ENCODE data around the gene DEFB119. TPM values are rescaled to one million over a fixed set of nuclear protein-coding genes. Genes with fewer than 3 reads are reported as not detected.

Gene DEFB119
- total RNA-seq, 1 experiment from 2014 or later, result not detected

- TF ChIP-seq STAT6 (CRISPR knock-in tag; conservative IDR thresholded peaks at IDR 0.05; ENCODE audit: low read depth) (no peak), MLX (CRISPR knock-in tag; IDR thresholded peaks at IDR 0.05) (no peak), GRHL2 (CRISPR knock-in tag; IDR thresholded peaks at IDR 0.05; ENCODE audit: insufficient replicate concordance, severe bottlenecking) (no peak), SMAD4 (CRISPR knock-in tag; IDR thresholded peaks at IDR 0.05) (no peak)
These were observed 27.9 kb upstream of the DEFB119 start (continued) for GRCh38 chr20:31418307-31418706.

GRCh38 chr20:31415653-31416052 is 25.3 kb upstream of the DEFB119 start:
- ATAC-seq (no peak), DNase-seq (ENCODE audit: low spot score) (no peak)
- peaks cover 61% of the 10 kb centered on the region for H3K36me3 Mint-ChIP-seq
- peaks cover 87% of the 10 kb centered on the region for H3K9me3 Mint-ChIP-seq
- ChIA-PET CTCF (no interaction called here), POLR2A (no interaction called here)
- H3K4me3 Mint-ChIP-seq, result no peak overlapping the region
- peaks cover 16% of the 10 kb centered on the region for H3K27me3 Mint-ChIP-seq (ENCODE audit: low read depth)
- TF ChIP-seq NFYB (CRISPR knock-in tag; conservative IDR thresholded peaks at IDR 0.05; ENCODE audit: low read depth) (no peak), ZNF512 (CRISPR knock-in tag; IDR thresholded peaks at IDR 0.05; ENCODE audit: borderline replicate concordance) (no peak), ATF3 (CRISPR knock-in tag; conservative IDR thresholded peaks at IDR 0.05) (no peak), ZNF425 (CRISPR knock-in tag; conservative IDR thresholded peaks at IDR 0.05) (no peak), NR2C2 (CRISPR knock-in tag; IDR thresholded peaks at IDR 0.05) (no peak), ELF4 (CRISPR knock-in tag; IDR thresholded peaks at IDR 0.05; ENCODE audit: low read depth) (no peak), CBFB (CRISPR knock-in tag; IDR thresholded peaks at IDR 0.05; ENCODE audit: low read depth) (no peak), PRDM15 (CRISPR knock-in tag; IDR thresholded peaks at IDR 0.05) (no peak), NR1H2 (CRISPR knock-in tag; IDR thresholded peaks at IDR 0.05) (no peak), NFE2L1 (CRISPR knock-in tag; IDR thresholded peaks at IDR 0.05) (no peak), GTF2I (CRISPR knock-in tag; conservative IDR thresholded peaks at IDR 0.05) (no peak), CDX4 (CRISPR knock-in tag; IDR thresholded peaks at IDR 0.05; ENCODE audit: borderline replicate concordance) (no peak), HMGXB4 (CRISPR knock-in tag; IDR thresholded peaks at IDR 0.05) (no peak), MYBL2 (CRISPR knock-in tag; IDR thresholded peaks at IDR 0.05) (no peak)
- no peaks in the 10 kb centered on the region for H3K4me1 Mint-ChIP-seq
- H3K27ac Mint-ChIP-seq, result no peak overlapping the region
